BLaER1 treated with 17β-estradiol and CSF1 and Interleukin-3, amounts not matched to agents 10 nM and 100 nM (cell line): Measurements from ENCODE around the gene CCDC57.
"Not testable (repeated sequence)": the region's sequence is repeated elsewhere in the genome, so short reads cannot be mapped to it uniquely, and the experiment has no call there.

Experiments
- H3K27ac ChIP-seq, 11 experiments: shearing (Covaris generic); formaldehyde crosslinking; 2 replicates each; pipeline ENCODE4 v1.8.1; 2022
- H3K27me3 ChIP-seq, 11 experiments: shearing (Covaris generic); formaldehyde crosslinking; 2 replicates each; pipeline ENCODE4 v1.8.1; 2022
- H3K36me3 ChIP-seq, 11 experiments: shearing (Covaris generic); formaldehyde crosslinking; 2 replicates each; pipeline ENCODE4 v1.8.1; 2022
- H3K4me1 ChIP-seq, 10 experiments: shearing (Covaris generic); formaldehyde crosslinking; 2 replicates each; pipeline ENCODE4 v1.8.1; 2022
- H3K4me2 ChIP-seq, 11 experiments: shearing (Covaris generic); formaldehyde crosslinking; 2 replicates each; pipeline ENCODE4 v1.8.1; 2022
- H3K4me3 ChIP-seq, 10 experiments: shearing (Covaris generic); formaldehyde crosslinking; 2 replicates each; pipeline ENCODE4 v1.8.1; 2022
- H3K9ac ChIP-seq, 11 experiments: shearing (Covaris generic); formaldehyde crosslinking; 2 replicates each; pipeline ENCODE4 v1.8.1; 2022
- H3K9me3 ChIP-seq, 11 experiments: shearing (Covaris generic); formaldehyde crosslinking; replicated peaks in 1 of 11; 2 replicates each; pipeline ENCODE4 v1.8.1; 2022
- H4K20me1 ChIP-seq, 11 experiments: shearing (Covaris generic); formaldehyde crosslinking; 2 replicates each; pipeline ENCODE4 v1.8.1; 2022
- Cebpa-rat ChIP-seq, 11 experiments: shearing (Covaris generic); IDR thresholded peaks; 2 replicates each; pipeline ENCODE4 v1.8.1; 2022

CCDC57 gene

DNA sequence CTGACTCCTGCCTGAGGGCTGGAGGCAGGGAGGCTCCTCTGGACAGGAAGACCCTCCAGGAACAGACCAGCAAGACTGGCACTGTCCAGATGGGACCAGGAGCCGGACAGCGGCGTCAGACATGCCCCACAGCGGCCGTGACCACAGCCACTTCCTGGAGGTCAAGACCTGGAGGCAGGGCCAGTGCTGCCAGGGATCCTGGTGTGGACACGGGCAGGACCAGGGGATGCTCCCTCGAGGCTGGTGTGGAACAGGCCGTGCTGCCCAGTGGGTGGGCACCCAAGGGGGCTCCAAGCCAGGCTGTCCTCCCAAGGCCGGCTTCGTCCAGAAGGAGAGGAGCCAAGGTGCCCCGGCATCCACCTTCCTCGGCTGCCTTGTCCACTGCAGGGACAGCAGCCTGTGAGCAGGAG, 4.5 kb upstream of the CCDC57 start:
- Histone ChIP-seq H3K27me3 (peaks cover 0 to 5% (median 0%) of the 10 kb centered on the region in 11 experiments; a peak in 2 of 22 replicates), H3K27ac (peak overlapping the region; percentile 44 to 97 (median 82))

DNA sequence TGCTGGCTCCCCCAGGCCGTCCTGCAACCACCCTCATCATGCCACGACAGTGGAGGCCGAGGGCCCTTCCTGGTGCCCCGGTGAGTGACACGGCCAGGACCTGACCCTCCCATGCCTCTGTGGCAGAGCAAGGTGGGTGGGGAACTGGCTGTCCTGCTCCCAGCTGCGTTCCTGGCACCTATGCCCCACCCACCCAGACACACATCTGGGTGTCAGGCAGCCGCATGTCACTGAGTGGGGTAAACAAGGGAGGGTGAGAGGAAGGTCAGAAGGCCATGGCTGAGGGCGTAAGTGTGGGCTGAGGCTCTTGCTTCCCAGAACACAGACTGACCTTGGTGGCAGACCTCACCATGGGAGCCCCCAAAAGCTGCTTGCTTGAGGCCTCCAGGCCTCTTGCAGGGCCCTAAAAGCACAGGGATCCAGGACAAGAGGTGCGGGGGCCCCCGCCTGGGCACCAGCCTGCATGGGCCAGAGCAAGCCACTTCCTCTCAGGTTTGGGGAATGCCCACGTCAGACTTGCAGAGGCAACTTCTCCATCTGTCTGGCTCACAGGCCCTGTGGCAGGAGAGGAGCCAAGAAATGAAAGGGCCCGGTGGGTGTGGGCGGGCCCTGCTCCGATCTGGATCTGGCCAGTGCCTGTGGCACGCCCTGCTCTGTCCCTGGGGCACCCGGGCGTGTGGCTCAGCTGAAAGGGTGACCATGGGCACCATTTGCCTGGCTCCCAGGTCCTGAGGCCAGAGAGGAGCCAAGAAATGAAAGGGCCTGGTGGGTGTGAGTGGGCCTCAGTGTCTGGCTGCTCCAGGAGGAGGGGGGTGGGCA, 3.9 kb upstream of the CCDC57 start:
- no peaks in the 10 kb centered on the region for H4K20me1 ChIP-seq
- H3K4me1 ChIP-seq = peaks cover 39 to 80% (median 63%) of the 10 kb centered on the region in 10 experiments
- H3K9ac ChIP-seq = peak overlapping the region; percentile 7 to 85 (median 73)
- H3K4me3 ChIP-seq = peak overlapping the region in 3 of 10 experiments; percentile 22 to 27 (median 22); a peak in 3 of 20 replicates
- H3K9me3 ChIP-seq = no peaks in the 10 kb centered on the region
- TF ChIP-seq Cebpa-rat (IDR thresholded peaks at IDR 0.05) = no peak
- H3K4me2 ChIP-seq = peak overlapping the region; percentile 58 to 98 (median 83)
- peaks cover 0 to 5% (median 0%) of the 10 kb centered on the region in 11 experiments; a peak in 3 of 22 replicates for H3K27me3 ChIP-seq
- H3K36me3 ChIP-seq = no peaks in the 10 kb centered on the region
- H3K27ac ChIP-seq = peak overlapping the region; percentile 44 to 97 (median 82)

More for the DNA sequence above, 4.5 kb upstream of the CCDC57 start:
- H3K9ac ChIP-seq = peak overlapping the region; percentile 7 to 85 (median 73); a peak in 21 of 22 replicates
- peak overlapping the region; percentile 58 to 98 (median 83) for H3K4me2 ChIP-seq
- H4K20me1 ChIP-seq = no peaks in the 10 kb centered on the region
- H3K36me3 ChIP-seq = no peaks in the 10 kb centered on the region
- H3K4me1 ChIP-seq = peaks cover 33 to 74% (median 57%) of the 10 kb centered on the region in 10 experiments
- H3K9me3 ChIP-seq = no peaks in the 10 kb centered on the region
- TF ChIP-seq Cebpa-rat (IDR thresholded peaks at IDR 0.05) = no peak
- H3K4me3 ChIP-seq = peak overlapping the region in 3 of 10 experiments; percentile 22 to 27 (median 22); a peak in 3 of 20 replicates

- peak overlapping the region; percentile 58 to 98 (median 83) for H3K4me2 ChIP-seq
- peak overlapping the region in 2 of 10 experiments; percentile 8 to 22; a peak in 1 of 20 replicates for H3K4me3 ChIP-seq
- peak overlapping the region; percentile 44 to 97 (median 82); a peak in 21 of 22 replicates for H3K27ac ChIP-seq
- peak overlapping the region; percentile 7 to 85 (median 73); a peak in 18 of 22 replicates for H3K9ac ChIP-seq
- H4K20me1 ChIP-seq = no peaks in the 10 kb centered on the region
- H3K9me3 ChIP-seq = no peaks in the 10 kb centered on the region
- peaks cover 0 to 5% (median 0%) of the 10 kb centered on the region in 11 experiments; a peak in 3 of 22 replicates for H3K27me3 ChIP-seq
- no peaks in the 10 kb centered on the region for H3K36me3 ChIP-seq
- TF ChIP-seq Cebpa-rat (IDR thresholded peaks at IDR 0.05) = no peak
- peaks cover 44 to 86% (median 69%) of the 10 kb centered on the region in 10 experiments for H3K4me1 ChIP-seq
These were observed 3.3 kb upstream of the CCDC57 start for GRCh38 chr17:82215972-82216300.

GRCh38 chr17:82215095-82215971, 2.7 kb upstream of the CCDC57 start:
- H3K4me3 ChIP-seq = peak overlapping the region in 1 of 10 experiments; percentile 22; a peak in 1 of 20 replicates
- no peaks in the 10 kb centered on the region for H4K20me1 ChIP-seq
- peaks cover 0 to 5% (median 0%) of the 10 kb centered on the region in 11 experiments; a peak in 3 of 22 replicates for H3K27me3 ChIP-seq
- peaks cover 45 to 91% (median 72%) of the 10 kb centered on the region in 10 experiments for H3K4me1 ChIP-seq
- peak overlapping the region in 9 of 11 experiments; percentile 35 to 97 (median 83); a peak in 17 of 22 replicates for H3K27ac ChIP-seq
- TF ChIP-seq Cebpa-rat (IDR thresholded peaks at IDR 0.05) = no peak
- peak overlapping the region; percentile 58 to 98 (median 83); a peak in 21 of 22 replicates for H3K4me2 ChIP-seq
- H3K9ac ChIP-seq = peak overlapping the region in 7 of 11 experiments; percentile 23 to 85 (median 79); a peak in 10 of 22 replicates
- no peaks in the 10 kb centered on the region for H3K9me3 ChIP-seq
- no peaks in the 10 kb centered on the region for H3K36me3 ChIP-seq

- Histone ChIP-seq H3K27ac (peak overlapping the region in 5 of 11 experiments; percentile 43 to 97 (median 64); a peak in 8 of 22 replicates), H3K9me3 (no peaks in the 10 kb centered on the region), H4K20me1 (no peaks in the 10 kb centered on the region), H3K9ac (no peak overlapping the region; a peak in 2 of 22 replicates), H3K27me3 (peaks cover 0 to 5% (median 0%) of the 10 kb centered on the region in 11 experiments; a peak in 3 of 22 replicates), H3K36me3 (no peaks in the 10 kb centered on the region), H3K4me3 (no peak overlapping the region), H3K4me2 (peak overlapping the region in 8 of 11 experiments; percentile 20 to 84 (median 62); a peak in 13 of 22 replicates), H3K4me1 (peaks cover 45 to 85% (median 67%) of the 10 kb centered on the region in 10 experiments)
- no peak for TF ChIP-seq Cebpa-rat (IDR thresholded peaks at IDR 0.05)
These were observed 1.5 kb upstream of the CCDC57 start for GRCh38 chr17:82214012-82214628.

DNA sequence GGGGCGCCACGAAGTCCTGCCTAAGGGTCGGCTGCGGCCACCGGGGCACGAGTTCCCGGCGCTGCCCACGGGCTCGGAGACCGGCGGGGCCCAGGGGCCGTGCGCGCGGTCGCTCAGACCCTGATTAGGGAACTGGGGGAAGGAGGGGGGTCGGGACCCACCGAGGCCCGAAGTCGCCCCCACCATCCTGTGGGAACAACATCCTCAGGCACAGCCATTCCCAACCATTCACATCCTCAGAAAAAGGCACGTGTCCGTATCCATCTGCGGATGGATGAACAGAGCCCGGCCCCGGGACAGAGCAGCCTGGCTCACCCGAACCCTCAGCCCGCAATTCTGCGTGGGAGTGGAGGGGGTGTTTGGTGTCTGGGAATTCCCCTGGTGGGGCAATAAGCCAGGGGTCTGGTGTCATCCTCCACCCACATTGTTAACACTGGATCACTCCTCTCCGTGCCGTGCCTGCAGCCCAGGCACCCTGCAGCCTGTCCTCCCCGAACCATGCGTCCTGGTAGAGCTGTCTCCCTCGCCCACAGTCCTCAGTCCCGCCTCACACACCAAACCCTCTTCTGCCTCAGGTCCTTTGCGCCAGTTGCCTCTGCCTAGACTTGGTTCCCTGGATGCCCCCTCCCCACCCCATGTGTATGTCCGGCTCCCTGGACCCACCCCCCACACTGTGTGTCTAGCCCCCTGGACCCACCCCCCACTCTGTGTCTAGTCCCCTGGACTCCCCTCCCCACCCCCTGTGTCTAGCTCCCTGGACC, 789 bp upstream of the CCDC57 start:
- H3K27ac ChIP-seq = peak overlapping the region; percentile 83 to 95 (median 90)

DNA sequence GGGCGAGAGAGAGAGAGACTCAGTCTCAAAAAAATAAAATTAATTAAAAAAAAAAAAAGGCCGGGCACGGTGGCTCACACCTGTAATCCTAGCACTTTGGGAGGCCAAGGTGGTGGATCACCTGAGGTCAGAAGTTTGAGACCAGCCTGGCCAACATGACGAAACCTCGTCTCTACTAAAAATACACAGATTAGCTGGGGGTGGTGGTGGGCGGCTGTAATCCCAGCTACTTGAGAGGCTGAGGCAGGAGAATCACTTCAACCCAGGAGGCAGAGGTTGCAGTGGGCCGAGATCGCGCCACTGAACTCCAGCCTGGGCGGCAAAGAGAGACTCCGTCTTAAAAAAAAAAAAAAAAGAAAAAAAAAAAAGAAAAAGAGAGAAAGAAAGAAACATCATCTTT, 2.0 kb downstream of the CCDC57 start:
- not testable (repeated sequence) for H3K27me3 ChIP-seq, H3K27ac ChIP-seq, H3K4me3 ChIP-seq, H3K9me3 ChIP-seq, H3K9ac ChIP-seq, H4K20me1 ChIP-seq
- Histone ChIP-seq H3K4me1 (peaks cover 37 to 61% (median 47%) of the 10 kb centered on the region in 10 experiments), H3K4me2 (peak overlapping the region in 2 of 11 experiments; percentile 96 to 99; a peak in 4 of 22 replicates), H3K36me3 (peaks cover 0 to 12% (median 4%) of the 10 kb centered on the region in 11 experiments; a peak in 5 of 22 replicates)

More for the DNA sequence above, 789 bp upstream of the CCDC57 start:
- H3K9me3 ChIP-seq = no peaks in the 10 kb centered on the region
- peak in 1 of 11 experiments; percentile 34; a peak in 1 of 22 replicates for TF ChIP-seq Cebpa-rat (IDR thresholded peaks at IDR 0.05)
- H4K20me1 ChIP-seq = no peaks in the 10 kb centered on the region
- peak overlapping the region; percentile 96 to 100 (median 99) for H3K4me2 ChIP-seq
- H3K4me1 ChIP-seq = peaks cover 45 to 78% (median 64%) of the 10 kb centered on the region in 10 experiments
- H3K36me3 ChIP-seq = no peaks in the 10 kb centered on the region
- peak overlapping the region; percentile 79 to 96 (median 86) for H3K4me3 ChIP-seq
- H3K9ac ChIP-seq = peak overlapping the region; percentile 84 to 97 (median 89)
- peaks cover 0 to 5% (median 0%) of the 10 kb centered on the region in 11 experiments; a peak in 3 of 22 replicates for H3K27me3 ChIP-seq
